Measurements from ENCODE around the gene PARD3.
"Not testable (repeated sequence)": the region's sequence is repeated elsewhere in the genome, so short reads cannot be mapped to it uniquely, and the experiment has no call there.

Gene PARD3

GRCh38 chr10:34653530-34653929 lies 161.6 kb downstream of the PARD3 start:
- no peak for DNase-seq

GRCh38 chr10:34651416-34652195 lies 163.5 kb downstream of the PARD3 start:
- DNase-seq = no peak

- no peak for DNase-seq
Observed at GRCh38 chr10:34650156-34650555, 164.9 kb downstream of the PARD3 start.

- DNase-seq = no peak
Observed at GRCh38 chr10:34649385-34649784, 165.7 kb downstream of the PARD3 start.

GRCh38 chr10:34648919-34649318 lies 166.2 kb downstream of the PARD3 start:
- no peak for DNase-seq

GRCh38 chr10:34647875-34648865 lies 166.9 kb downstream of the PARD3 start:
- DNase-seq = no peak

GRCh38 chr10:34647160-34647559 lies 167.9 kb downstream of the PARD3 start:
- no peak for DNase-seq

GRCh38 chr10:34646331-34646730 lies 168.8 kb downstream of the PARD3 start:
- no peak for DNase-seq

- DNase-seq = not testable (repeated sequence)
Observed at GRCh38 chr10:34644815-34645214, 170.3 kb downstream of the PARD3 start.

GRCh38 chr10:34644224-34644623 lies 170.9 kb downstream of the PARD3 start:
- no peak for DNase-seq

- DNase-seq = no peak
Observed at GRCh38 chr10:34643620-34644019, 171.5 kb downstream of the PARD3 start.

- DNase-seq = no peak
Observed at GRCh38 chr10:34641913-34642558, 173.1 kb downstream of the PARD3 start.

- no peak for DNase-seq
Observed at GRCh38 chr10:34641147-34641912, 173.8 kb downstream of the PARD3 start.

- peak in 54 of 56 donors; percentile 4 to 92 (median 58) for DNase-seq
Observed at GRCh38 chr10:34638406-34639054, 176.6 kb downstream of the PARD3 start.

GRCh38 chr10:34637418-34637911 lies 177.6 kb downstream of the PARD3 start:
- DNase-seq = peak in 48 of 56 donors; percentile 6 to 83 (median 40)

- no peak for DNase-seq
Observed at GRCh38 chr10:34635111-34635510, 180.0 kb downstream of the PARD3 start.

GRCh38 chr10:34633374-34633773 lies 181.7 kb downstream of the PARD3 start:
- DNase-seq = no peak

GRCh38 chr10:34629084-34629483 lies 186.0 kb downstream of the PARD3 start:
- no peak for DNase-seq

GRCh38 chr10:34628174-34628796 lies 186.8 kb downstream of the PARD3 start:
- DNase-seq = peak in 1 of 56 donors; percentile 7

GRCh38 chr10:34627741-34628140 lies 187.4 kb downstream of the PARD3 start:
- no peak for DNase-seq
